ENCODE measurements around the gene KCNJ9.
A peak's percentile ranks its signal among the peaks of the same experiment; 100 is the strongest.

KCNJ9 gene

GRCh38 chr1:160080381-160081100 lies 797 bp upstream of the KCNJ9 start:
- no peak overlapping the region for H3K4me3 ChIP-seq (replicated peaks in 1 of 2; ENCODE audit: low read depth in 2 of 2, low read length in 2 of 2)
- no peak for DNase-seq (ENCODE audit: low read depth in 2 of 2)
- no peak for TF ChIP-seq CTCF (IDR thresholded peaks at IDR 0.05; ENCODE audit: low read depth, low read length)

GRCh38 chr1:160082487-160082886 lies 1.1 kb downstream of the KCNJ9 start:
- DNase-seq (ENCODE audit: low read depth in 2 of 2), result no peak
- TF ChIP-seq CTCF (IDR thresholded peaks at IDR 0.05; ENCODE audit: low read depth, low read length), result no peak
- H3K4me3 ChIP-seq (replicated peaks in 1 of 2; ENCODE audit: low read depth in 2 of 2, low read length in 2 of 2), result no peak overlapping the region

- no peak for DNase-seq (ENCODE audit: low read depth in 2 of 2)
- no peak overlapping the region for H3K4me3 ChIP-seq (replicated peaks in 1 of 2; ENCODE audit: low read depth in 2 of 2, low read length in 2 of 2)
- TF ChIP-seq CTCF (IDR thresholded peaks at IDR 0.05; ENCODE audit: low read depth, low read length), result no peak
Observed at GRCh38 chr1:160082926-160083325, 1.6 kb downstream of the KCNJ9 start.

GRCh38 chr1:160083968-160084770 lies 2.8 kb downstream of the KCNJ9 start:
- H3K4me3 ChIP-seq (replicated peaks in 1 of 2; ENCODE audit: low read depth in 2 of 2, low read length in 2 of 2), result peak overlapping the region; percentile 11 to 41
- DNase-seq (ENCODE audit: low read depth in 2 of 2), result peak; percentile 28 to 43
- peak; percentile 69 for TF ChIP-seq CTCF (IDR thresholded peaks at IDR 0.05; ENCODE audit: low read depth, low read length)

GRCh38 chr1:160084771-160085321 lies 3.5 kb downstream of the KCNJ9 start:
- TF ChIP-seq CTCF (IDR thresholded peaks at IDR 0.05; ENCODE audit: low read depth, low read length), result no peak
- no peak overlapping the region for H3K4me3 ChIP-seq (replicated peaks in 1 of 2; ENCODE audit: low read depth in 2 of 2, low read length in 2 of 2)
- no peak for DNase-seq (ENCODE audit: low read depth in 2 of 2)

DNA sequence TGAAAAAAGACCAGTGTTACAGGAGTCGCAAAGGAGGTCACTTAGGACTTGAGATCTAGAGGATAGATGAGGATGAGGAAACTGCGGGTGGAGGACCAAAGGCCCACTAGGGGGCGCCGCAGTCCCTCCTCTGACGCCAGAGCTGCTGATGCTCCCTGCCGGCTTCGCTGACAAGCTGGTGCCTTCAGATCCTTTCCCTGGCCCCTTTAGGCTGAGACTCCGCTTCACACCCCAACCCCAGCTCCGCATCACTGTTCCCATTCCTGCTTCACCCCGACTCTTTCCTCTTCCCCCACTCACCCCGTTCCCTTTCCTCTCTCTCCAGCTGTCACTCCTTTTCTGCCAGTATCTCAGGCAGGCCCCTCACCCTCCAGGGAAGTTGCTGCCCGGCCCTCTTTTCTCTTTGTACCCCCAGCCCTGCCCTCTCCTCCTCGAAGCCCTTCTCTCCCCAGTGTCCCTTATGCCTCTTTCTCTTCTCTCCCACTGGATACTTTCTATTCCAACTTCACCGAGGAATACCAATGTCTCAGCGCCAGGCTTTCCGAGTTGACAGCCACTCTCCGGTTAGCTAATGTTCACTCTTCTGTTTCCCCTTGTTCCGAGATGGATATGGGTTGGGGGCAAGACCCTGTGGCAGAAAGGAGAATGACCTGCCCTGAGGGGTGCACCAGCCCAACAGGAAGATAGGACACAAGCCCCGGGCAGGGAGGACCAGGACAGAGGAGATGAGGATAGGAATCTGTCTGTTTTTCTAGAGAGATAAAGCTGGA lies 4.5 kb downstream of the KCNJ9 start:
- peak; percentile 94 for TF ChIP-seq CTCF (IDR thresholded peaks at IDR 0.05; ENCODE audit: low read depth, low read length)
- H3K4me3 ChIP-seq (replicated peaks in 1 of 2; ENCODE audit: low read depth in 2 of 2, low read length in 2 of 2), result no peak overlapping the region
- peak; percentile 76 to 77 for DNase-seq (ENCODE audit: low read depth in 2 of 2)
